Ramos (cell line): ENCODE data around the gene HTR1E.
"Not testable (repeated sequence)": the region's sequence is repeated elsewhere in the genome, so short reads cannot be mapped to it uniquely, and the experiment has no call there.

Experiments used
- in situ Hi-C: fragments of 300-500 bp; cut with MboI; formaldehyde crosslinking; loops from one replicate; pipeline ENCODE4 v1.14.3; 2022; ENCODE audit warnings: low sequenced_read_pairs; ENCODE audit not compliant: unreplicated experiment

HTR1E gene, protein sequence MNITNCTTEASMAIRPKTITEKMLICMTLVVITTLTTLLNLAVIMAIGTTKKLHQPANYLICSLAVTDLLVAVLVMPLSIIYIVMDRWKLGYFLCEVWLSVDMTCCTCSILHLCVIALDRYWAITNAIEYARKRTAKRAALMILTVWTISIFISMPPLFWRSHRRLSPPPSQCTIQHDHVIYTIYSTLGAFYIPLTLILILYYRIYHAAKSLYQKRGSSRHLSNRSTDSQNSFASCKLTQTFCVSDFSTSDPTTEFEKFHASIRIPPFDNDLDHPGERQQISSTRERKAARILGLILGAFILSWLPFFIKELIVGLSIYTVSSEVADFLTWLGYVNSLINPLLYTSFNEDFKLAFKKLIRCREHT

DNA sequence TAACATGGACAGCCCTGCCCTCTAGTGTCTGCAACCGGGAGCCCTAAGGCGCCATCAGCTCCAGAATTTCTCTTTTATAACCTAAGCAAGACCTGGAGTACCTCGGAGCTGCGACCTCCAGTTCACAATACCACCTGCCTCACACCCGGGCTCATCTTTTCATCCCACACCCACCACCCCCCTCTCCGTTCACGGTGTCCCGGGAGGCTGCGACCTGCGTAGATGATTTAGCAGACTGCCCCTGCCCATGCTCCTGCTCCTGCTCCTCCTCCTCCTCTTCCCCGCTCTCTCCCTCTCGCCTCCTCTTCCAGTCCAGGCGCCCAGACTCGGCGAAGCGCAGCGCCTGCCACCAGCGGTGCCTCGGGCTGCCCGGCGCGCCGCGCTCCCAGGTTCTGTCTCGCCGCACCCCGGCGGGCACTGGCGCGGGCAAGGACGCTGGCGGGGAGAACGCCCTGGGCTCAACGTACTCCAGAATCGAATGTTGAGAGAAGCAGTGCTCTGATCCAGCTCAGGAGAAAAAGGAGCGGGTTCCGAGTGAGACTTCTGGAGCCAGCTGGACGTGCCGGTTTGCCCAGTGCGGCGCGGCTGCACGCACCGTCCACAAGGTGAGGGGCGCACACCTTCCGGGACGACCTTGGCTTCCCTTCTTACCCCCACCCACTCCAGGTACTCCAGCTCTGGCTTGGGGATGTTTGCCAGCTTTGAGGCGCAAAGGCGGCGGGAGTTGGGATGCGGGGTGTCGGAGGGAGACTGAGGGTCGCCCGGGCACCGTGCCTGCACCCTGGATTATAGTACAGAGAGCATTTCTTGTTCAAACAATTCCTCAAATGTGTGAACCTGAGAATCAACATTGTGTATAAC, at the start of gene HTR1E:
Gene HTR1E (plus strand): TSS at position 310 of the 861 bp plus-strand sequence. CDS start 77,807 bp downstream, outside the sequence.
- in situ Hi-C loops: no loop called here

DNA sequence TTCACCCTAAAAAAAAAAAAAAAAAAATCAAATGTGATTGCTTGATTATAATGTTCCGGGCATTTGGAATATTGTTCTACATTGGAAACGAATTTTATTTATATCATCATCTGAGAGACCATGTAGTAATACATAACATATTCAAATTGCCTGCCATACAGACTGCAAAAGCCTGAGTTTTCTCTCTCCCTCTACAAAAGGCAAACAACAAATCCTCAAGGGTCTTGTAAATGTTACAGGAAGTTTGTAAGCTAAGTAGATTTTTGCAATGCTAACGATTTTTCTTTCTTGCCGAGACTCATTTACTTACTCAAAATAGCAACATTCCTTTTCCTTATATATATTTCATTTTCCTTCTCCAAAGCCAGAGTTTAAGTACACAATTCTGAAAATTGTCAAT, 49.0 kb upstream of the HTR1E start:
- in situ Hi-C loops: no loop called here

DNA sequence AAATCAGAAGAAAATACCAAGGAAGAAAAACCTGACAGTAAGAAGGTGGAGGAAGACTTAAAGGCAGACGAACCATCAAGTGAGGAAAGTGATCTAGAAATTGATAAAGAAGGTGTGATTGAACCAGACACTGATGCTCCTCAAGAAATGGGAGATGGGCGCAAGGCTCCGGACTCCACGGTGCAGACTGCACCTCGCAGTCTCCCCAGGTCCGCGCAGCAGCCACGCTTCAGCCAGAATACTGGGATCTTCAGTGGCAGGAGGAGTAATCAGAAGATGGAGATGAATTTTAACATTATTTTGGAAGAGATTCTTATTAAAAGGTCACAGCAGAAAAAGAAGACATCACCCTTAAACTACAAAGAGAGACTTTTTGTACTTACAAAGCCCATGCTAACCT, 40.1 kb upstream of the HTR1E start:
- in situ Hi-C loops: not testable (repeated sequence)

DNA sequence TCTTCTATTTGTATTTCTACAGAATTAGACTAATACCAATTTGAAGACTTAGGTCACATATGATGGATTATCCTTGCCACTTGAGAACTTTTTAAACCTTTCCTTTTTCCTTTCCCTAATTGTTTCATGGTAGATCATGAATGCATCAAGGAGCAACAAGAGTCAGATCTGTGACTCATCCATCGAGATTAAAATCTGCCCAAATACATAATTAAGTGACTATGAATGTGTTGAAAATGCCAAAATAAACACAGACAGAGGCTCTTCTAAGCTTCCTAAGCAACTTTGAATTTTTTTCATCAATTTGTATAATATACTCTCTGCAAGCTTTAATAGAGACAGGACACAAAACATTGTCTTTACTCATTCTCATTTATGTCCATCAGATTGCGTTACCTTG, 23.5 kb upstream of the HTR1E start:
- in situ Hi-C loops: no loop called here

DNA sequence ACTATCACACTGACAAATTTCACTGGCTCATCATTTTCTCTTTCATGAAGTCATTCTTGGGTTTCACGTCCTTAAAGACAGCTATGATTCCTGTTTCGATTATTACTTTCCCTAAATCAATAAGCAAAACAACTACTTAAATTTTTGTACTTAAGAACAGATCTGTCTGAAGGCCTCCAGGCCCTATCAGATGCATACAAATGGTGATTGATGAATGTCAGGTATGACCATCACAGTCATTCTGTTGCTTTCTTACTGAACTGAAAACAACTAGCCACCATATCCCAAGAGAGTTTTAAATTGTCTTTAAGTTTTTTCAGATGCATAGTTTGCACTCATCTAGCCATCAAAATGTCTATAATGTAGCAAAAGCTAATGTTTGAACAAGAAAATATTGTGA, 20.9 kb upstream of the HTR1E start:
- in situ Hi-C loops: no loop called here

DNA sequence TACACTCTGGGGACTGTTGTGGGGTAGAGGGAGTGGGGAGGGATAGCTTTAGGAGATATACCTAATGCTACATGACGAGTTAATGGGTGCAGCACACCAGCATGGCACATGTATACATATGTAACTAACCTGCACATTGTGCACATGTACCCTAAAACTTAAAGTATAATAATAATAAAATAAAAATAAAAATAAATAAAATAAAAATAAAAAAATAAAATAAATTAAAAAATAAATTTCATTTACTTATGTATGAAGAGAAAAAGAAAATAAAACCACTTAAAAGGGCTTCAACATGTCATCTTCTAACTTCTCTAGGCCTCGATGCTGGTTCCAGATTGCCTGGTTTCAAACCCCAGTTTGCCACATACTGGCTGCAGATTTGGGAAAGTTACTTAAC, 10.2 kb upstream of the HTR1E start:
- in situ Hi-C loops: not testable (repeated sequence)

DNA sequence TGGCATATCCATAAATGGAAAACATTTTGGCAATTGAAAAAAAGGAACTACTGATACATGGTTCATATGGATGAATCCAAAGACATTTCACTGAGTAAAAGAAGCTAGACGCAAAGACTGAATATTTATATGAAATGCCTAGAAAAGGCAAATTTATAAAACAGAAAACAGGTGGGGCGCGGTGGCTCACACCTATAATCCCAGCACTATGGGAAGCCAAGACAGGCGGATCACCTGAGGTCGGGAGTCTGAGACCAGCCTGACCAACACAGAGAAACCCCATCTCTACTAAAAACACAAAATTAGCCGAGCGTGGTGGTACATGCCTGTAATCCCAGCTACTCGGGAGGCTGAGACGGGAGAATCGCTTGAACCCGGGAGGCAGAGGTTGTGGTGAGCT, 9.5 kb upstream of the HTR1E start:
- in situ Hi-C loops: not testable (repeated sequence)

DNA sequence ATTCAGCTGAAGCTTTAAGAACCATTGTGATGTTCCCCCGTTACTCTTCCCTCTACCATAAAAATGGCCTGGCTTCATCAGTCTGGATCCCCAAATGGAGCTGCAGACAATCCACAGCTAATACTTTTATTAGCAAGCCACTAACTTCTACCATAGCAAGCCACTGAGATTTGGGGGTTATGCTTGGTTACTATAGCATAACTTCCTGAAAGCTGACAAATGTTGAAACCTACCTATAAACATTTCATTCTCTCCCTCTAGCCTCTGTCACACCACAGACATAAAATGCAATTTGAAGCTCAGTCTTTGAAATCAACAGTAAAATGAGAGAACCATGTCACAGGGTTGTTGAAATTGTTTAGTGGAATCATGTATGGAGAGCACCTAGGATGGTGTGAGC, 3.0 kb upstream of the HTR1E start:
- in situ Hi-C loops: no loop called here

DNA sequence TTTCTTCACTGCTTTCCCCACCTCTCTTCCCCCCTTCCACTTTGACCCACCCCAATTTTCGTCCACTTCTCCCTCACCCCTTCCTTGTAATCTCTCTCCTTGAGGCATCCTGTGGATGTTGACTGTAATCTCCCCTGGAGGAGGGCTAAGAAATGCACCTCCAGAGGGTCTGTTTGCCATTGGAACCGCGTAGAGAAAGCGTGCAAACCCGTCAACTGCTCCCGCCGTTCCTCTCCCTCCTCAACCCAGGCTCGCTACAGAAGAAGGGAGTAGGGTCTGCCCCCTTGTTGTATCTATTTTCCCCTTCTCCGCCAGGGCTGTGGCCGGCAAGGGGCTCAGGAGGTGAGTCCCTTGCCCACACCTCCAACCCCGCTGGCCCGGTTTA, 502 bp upstream of the HTR1E start:
- in situ Hi-C loops: no loop called here

DNA sequence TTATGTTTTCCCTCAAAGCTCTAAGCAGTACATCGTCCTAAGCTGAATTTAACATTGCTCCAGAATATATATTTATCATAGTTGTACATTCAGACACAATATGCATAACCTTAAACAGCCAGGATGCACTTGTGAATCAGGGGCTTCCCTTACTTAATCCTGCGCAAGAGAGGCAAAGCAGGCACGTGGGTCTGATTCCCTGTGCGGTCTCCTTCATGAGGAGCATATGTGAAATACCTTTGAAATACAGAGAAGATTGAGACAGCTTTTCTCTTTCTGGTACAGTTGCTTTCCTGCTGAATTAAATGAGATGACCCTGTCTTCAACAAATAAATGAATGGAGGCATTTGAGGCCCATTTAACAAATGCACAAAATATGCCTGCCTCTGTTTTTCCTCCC, 1.5 kb downstream of the HTR1E start:
- in situ Hi-C loops: no loop called here

DNA sequence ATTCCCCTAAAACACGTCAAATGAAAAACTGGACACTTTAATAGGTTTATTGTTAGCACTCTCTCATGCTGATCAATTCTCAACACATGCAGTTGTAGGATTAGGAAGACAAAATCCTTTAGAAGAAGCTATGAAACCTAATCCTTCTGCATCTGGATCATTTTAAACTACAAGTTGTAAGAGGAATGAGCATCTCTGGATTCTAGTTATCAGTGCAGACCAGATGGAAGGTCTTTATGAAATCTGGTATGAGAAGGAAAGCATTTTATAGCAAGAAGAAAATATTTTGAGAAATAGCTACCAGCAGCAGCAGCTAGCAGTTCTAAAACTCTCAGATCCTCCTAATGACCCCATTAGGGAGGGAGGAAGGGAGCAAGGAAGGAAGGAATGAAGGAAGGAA, 4.1 kb downstream of the HTR1E start:
- in situ Hi-C loops: no loop called here

DNA sequence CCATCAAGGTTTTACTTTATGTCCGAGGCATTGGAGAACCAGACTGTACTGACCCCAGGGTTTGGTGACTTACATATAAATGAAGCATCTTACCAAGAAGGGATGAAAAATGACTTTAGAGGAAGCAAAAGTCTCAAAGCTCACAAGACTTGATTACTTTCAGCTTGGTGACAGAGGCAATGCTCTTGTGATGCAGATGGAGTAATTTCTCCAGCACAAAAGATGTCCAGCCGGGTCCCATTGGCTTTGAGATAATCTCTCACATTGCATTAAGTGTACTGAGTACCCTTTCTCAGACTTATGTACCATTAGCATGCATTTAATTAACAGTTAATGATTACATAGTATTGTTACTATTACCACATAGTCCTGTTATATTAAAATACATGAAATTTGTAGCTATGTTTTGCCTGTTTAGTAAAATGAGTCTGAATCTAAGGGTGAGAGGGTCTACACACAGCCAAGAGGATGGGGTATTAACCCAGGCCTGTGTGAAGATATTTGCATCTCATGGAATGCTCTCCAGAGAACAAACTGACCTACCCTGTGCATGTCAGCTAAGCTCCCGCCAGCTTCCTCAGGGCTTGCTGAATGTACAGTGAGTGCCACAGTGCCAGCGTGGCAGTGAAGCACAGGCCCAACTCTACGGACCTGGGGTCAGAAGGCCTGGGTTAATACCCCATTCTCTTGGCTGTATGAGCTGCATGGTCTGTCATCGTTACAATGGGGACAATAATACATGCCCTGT, 5.6 kb downstream of the HTR1E start:
- in situ Hi-C loops: no loop called here

DNA sequence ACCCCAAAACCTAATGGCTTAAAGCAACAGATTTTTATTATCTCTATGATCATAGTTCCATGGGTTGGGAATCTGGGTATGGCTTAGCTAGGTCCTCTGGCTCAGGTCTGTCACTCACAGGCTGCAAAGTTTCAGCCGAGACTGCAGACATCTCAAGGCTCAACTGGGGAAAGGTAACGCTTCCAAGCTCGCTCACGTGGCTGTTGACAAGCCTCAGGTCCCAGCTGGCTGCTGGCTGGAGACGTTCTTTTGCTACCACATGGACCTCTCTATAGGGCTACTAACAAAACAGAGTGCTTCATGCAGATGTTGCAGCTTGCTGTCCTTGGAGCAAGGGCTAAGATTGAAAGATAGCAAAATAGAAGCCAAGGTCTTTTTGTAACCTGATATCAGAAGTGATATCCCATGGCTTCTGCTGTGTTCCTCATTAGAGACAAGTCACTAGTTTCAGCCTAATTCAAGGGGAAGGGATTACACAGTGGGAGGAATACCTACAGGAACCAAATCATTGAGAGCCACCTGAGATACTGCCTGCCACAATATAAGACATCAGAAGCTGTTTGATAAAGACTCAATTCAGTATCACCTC, 6.6 kb downstream of the HTR1E start:
- in situ Hi-C loops: no loop called here

DNA sequence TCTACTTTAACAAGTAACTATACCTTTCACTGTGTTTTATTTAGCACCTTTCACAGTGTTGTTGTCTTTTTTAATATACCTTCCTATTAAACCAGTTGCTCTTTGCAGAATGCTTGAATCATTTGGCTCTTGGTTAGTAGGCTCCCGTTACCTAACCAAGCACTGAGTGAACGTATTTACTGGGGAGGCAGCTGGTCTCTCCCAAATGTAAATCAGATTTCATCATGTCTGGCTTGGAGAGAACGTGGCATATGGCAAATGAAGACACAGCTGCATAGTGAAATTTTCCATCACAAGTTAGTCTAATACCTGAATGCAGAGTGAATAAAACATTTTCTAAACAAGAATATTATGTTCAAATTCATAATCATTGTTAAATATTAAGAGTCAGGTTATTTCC, 12.4 kb downstream of the HTR1E start:
- in situ Hi-C loops: no loop called here

DNA sequence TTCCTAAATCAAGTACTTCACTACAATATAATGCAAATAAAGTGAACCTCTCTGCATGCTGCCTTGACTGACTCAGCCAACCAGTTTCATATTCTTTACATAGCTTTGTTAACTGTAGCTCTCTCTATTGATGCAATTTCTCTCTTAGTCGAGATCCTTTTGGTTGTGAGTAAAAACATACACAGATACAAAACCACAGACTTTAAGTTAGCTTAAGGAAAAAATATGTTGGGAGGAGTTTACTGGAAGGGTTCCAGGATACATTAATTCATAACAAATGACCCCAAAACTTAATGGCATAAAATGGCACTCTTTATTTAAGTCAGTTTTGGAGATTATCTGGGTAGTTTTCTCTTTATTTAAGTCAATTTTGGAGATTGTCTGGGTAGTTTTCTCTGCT, 15.7 kb downstream of the HTR1E start:
- in situ Hi-C loops: no loop called here

DNA sequence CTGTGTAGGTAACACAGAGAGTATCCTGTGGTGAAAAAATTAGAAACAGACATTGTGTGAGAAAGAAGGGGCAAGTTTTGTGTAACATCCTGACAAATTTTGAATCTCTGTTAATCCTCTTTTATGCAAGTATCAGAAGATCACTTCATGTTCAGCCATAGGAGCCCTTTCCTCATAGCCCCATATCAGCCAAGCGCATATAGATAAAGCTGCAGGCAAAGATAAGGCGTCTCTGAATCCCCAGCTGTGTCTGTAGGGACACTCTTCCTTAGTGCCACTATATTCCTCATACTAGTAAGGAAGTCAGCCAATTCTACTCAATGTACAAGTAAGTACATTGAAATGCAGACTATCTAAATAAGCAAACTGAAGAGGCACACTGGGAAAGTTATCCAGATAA, 22.3 kb downstream of the HTR1E start:
- in situ Hi-C loops: no loop called here

DNA sequence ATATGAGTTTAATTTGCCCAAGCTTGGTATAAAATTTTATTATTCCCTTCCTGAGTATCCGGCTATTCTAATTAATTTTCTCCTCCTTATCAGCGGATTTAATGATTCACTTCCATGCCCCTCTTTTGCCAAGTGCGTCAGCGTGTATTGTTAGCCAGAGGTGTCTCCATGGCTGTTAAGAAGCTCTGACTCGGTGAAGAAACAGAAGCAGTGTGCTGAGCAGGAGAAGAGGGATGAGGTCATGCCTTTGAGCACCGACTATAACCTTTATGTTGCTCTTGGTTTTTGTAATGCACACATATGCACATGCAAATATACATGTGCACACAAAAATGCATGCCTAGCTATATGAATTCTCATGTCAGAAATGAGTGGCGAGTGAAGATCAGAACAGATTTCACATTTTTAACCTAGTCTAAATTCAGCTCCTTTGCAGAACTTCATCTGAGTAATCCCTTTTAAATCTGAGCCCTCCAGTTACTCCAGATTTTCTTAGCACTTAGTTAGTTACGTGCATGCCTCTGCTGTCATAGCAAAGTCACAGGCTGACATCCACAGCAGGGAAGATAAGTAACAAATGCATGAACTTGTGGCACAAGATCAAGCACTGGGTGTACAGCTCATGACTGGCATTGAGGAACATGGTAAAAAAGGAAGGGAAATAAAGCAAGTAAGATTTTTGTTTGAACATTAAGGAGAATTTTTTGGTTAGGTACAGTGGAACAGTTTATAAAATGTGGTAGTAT, 24.3 kb downstream of the HTR1E start:
- in situ Hi-C loops: no loop called here

DNA sequence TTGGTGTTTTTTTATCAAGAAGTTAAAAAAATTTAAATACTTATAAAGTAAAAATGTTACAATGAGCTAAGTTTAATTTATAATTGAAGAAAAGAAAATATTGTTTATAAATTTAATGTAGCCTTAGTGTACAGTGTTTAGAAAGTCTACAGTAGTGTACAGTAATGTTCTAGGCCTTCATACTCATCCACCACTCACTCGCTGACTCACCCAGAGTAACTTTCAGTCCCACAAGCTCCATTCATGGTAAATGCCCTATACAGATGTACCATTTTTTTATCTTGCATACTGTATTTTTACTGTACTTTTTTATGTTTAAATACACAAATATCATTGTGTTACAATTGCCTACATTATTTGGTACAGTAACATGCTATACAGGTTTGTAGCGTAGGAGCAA, 26.0 kb downstream of the HTR1E start:
- in situ Hi-C loops: no loop called here

DNA sequence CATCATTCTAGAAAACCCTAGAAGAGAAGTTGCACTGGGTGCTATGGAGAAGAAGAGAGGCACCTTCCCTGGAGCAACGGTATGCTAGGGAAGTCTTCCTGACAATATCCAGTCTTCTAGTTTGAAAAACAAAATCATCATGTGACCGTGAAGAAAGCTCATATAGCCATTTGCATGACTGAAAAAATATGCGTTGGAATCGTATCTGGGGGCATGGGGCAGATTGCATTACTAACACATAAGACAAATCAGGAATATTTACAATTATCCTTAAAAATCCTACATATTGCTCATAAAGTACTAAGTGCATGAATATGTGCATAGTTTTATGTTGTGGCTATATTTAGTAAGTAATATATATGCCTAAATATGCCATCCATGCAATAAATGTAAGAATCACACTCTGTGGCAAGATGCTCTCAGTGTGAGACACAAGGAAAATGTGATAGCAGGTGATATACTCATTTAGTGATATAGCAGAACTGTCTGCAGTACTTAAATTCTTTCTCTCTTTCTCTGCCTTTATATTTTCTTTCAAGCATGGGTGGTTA, 26.8 kb downstream of the HTR1E start:
- in situ Hi-C loops: no loop called here

DNA sequence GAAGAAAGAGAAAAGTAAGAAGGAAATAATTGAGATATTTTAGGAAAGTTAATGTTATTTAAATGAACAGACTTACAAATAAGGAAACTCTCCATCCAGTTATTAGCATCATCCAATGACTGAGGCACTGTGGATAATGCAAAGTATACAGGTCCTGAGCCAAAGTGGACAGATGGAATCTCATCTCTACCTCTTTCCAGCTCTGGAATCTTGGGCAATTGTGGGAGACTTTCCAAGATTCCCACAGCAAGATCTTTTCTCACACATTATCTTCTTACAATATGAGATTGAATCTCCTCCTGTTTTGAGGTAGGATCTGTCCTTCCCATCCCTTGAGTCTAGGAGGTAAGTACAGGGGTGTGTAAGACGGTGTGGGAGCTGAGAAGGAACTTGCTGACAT, 28.9 kb downstream of the HTR1E start:
- in situ Hi-C loops: no loop called here
